ENCODE measurements around the gene ELN.

- TF ChIP-seq CTCF (optimal IDR thresholded peaks at IDR 0.05 in 1 of 3, IDR thresholded peaks at IDR 0.05 in 1 of 3, conservative IDR thresholded peaks at IDR 0.05 in 1 of 3; ENCODE audit: extremely low read depth in 1 of 3, insufficient read depth in 2 of 3, low read length in 3 of 3) (no peak), EZH2 (IDR thresholded peaks at IDR 0.05; ENCODE audit: low read length) (no peak)
Measured at GRCh38 chr7:74029991-74030415, 2.0 kb downstream of the ELN start.
